H1 (cell line): ENCODE data around the gene ZW10. TPM values are rescaled to one million over a fixed set of nuclear protein-coding genes. Genes with fewer than 3 reads are reported as not detected.

Experiments used
- ATF3 ChIP-seq: IDR thresholded peaks from 2 replicates; pipeline ENCODE4 v1.6.1; 2011; ENCODE audit warnings: low read depth, mild to moderate bottlenecking, low read length; ENCODE audit not compliant: insufficient read depth
- BACH1 ChIP-seq: IDR thresholded peaks from 2 replicates; pipeline ENCODE4 v1.6.1; 2012; ENCODE audit warnings: low read length, improper control_type of control experiment
- FOSL1 ChIP-seq: IDR thresholded peaks from 2 replicates; pipeline ENCODE4 v1.6.1; 2011; ENCODE audit warnings: mild to moderate bottlenecking, low read depth, low read length, moderate library complexity; ENCODE audit not compliant: insufficient read depth
- GTF2F1 ChIP-seq: IDR thresholded peaks from 2 replicates; pipeline ENCODE4 v1.6.1; 2012; ENCODE audit warnings: low read depth, low read length, improper control_type of control experiment, borderline replicate concordance
- KDM1A ChIP-seq: fragments of 200-600, 300-600 bp; sonication (generic); IDR thresholded peaks from 2 replicates; pipeline ENCODE4 v1.7.1; 2016; ENCODE audit warnings: mild to moderate bottlenecking, low read length, borderline replicate concordance
- RXRA ChIP-seq: IDR thresholded peaks from 2 replicates; pipeline ENCODE4 v1.6.1; 2011; ENCODE audit warnings: low read depth, mild to moderate bottlenecking, low read length, moderate library complexity; ENCODE audit not compliant: insufficient read depth
- polyA plus RNA-seq, 7 experiments: library from polyadenylated mRNA; depleted of rRNA in 3 of 7; stranded (reverse) in 5 of 7; unstranded in 2 of 7; fragments of >200 nt in 5 of 7; fragments of 200-250 nt in 2 of 7; gene quantifications; 1 replicate in 5 of 7; 2 replicates in 1 of 7; 4 replicates in 1 of 7; pipeline versions ENCODE4 v1.2.1 to v1.2.3, GENCODE V29; 2011 to 2013; ENCODE audit warnings: missing spikeins in 2 of 7, mixed read lengths in 2 of 7
- total RNA-seq: library from RNA; stranded (reverse); fragmentation: NEBNext Ultra II Directional; extraction: Animal tissue kit (Norgen Biotek cat#: 25700); gene quantifications from 2 replicates; pipeline ENCODE4 v1.2.1, GENCODE V29; 2021

ZW10 gene
- total and polyA plus RNA-seq, 2 of the 8 experiments (the other 6 are each of a cell fraction or from before 2014, with no cell fraction given): 9.0 to 25.3 TPM

GRCh38 chr11:113722934-113723333, 50.6 kb downstream of the ZW10 start (continued):
- TF ChIP-seq GTF2F1 (no peak), RXRA (no peak), ATF3 (no peak), KDM1A (no peak), BACH1 (no peak), FOSL1 (no peak)
- TF ChIP-seq, all 59 proteins: peak for 0
